Measurements from ENCODE around the gene B4GALT3. TPM values are rescaled to one million over a fixed set of nuclear protein-coding genes. Genes with fewer than 3 reads are reported as not detected.

B4GALT3 gene
- polyA plus RNA-seq, 1 donor, result 36.8 TPM

DNA sequence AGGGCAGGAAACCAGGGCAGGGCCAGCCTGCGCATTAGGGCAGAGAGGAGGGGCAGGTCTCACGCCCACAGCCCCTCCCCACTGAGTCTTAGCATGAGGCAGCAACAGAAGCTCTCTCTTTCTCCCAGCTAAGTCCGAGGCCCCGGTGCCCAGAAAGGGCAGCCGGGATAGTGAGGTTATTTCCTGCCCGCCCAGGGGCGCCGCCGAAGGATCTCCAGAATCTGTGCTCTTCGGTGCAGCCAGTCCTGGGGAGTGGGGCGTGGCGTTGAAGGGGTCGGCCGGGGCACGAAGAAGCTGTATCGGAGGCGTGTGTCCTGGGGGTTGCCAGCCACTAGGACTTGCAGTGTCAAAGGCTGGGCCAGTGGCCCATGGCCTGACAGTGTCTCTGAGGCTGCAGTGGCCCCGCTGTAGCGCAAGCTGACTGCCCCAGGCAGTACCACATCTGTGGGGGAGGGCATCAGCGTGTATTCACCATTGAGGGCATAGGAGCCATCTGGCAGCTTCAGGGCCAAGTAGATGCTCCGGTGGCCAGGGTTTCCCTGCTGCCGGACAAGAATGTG is 13.7 kb upstream of the B4GALT3 start:
- DNase-seq, result no peak

DNA sequence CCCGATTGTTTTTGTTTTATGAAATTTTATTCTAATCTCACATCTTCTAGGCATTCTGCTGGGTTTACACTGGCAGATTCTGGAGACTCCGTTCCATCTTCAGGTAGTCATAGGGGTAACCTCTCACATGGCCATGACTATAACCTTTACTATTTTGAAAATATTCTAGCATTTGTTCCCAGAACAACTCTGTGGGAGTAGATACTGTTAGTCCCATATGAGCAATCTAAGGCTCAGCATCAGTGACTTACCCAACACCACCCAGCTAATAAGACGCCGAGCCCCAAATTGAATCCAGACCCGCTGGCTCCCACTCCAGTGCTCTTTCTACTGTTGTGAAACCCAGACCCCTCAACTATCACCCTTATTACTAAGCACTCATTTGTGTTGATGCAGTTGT is 11.7 kb upstream of the B4GALT3 start:
- no peak for DNase-seq

DNA sequence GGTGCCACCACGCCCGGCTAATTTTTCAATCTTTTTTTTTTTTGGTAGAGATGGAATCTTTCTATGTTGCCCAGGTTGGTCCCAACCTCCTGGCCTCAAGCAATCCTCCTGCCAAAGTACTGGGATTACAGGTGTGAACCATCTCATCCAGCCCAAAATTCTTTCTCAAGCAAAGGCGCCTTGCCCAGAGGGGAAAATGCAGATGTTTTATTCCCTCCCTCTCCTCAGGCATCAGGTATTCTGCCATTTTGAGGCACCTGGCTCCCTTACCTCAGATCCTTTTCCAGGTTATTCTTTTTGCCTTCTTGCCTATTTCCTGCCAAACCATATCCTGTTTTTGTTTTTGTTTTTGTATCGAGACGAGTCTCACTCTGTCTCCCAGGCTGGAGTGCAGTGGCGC is 11.1 kb upstream of the B4GALT3 start:
- DNase-seq, result no peak

DNA sequence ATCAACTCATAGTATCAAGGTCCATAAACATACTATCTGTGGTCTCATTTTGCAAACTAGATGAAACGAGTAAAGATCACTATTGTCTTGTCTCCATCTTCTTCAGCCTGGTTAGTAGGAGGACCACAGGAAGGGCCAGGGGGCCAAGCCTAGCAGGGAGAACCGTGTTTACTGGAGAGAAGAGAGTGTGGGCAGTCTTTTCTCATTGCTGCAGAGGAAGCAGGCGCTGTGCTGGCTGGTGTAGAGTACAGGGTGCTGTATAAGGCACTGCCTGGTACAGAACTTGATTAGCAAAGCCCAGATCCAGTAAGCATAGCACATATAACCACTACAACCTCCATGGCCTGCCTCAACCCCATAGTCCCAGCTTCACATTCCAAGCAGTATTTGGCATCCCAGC is 10.0 kb upstream of the B4GALT3 start:
- no peak for DNase-seq

DNA sequence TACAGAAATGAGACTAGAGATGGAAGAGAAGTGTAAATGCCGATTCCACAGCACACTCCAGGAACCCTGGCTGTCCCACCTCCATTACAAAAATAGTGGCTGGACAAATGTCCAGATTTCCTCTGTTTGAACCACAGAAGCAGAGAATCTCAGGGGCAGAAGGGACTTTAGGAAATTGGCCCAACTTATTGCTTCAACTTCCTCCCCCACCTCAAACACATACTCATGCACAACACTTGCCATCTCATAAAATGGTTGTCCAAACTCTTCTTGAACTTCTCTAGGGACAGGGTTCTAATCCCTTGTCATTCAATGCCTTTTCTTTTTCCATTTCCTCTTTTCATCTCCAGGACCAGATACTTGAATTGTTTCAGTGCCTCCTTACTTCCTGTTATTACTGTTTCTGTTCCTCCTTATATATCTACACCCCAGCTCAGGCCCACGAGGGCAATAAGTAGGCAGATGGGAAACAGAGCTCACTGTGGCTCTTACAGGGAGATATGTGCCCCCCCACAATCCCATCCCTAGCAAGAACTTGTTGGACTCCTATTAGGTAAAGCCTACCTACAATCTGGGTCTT is 8.5 kb upstream of the B4GALT3 start:
- DNase-seq, result no peak

DNA sequence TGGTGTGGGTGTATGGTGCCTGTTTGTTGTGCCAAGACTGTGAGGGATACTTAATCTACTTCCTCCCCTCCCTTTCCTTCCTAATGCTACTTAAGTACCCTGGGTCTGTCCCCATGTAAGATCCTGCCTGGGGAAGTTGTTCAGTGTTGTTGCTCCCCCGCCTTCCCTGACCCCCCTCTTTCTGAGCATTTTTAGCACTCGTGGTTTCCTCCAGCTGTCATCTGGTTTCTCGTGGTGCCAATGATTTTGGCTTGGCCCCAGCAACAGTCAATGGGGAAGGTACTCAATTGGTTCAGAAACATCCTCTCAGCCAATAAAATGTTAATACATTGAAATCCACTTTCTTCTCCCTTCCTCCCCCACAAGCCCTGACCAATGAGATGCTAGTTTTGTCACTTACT is 8.0 kb upstream of the B4GALT3 start:
- peak; percentile 22 for DNase-seq

DNA sequence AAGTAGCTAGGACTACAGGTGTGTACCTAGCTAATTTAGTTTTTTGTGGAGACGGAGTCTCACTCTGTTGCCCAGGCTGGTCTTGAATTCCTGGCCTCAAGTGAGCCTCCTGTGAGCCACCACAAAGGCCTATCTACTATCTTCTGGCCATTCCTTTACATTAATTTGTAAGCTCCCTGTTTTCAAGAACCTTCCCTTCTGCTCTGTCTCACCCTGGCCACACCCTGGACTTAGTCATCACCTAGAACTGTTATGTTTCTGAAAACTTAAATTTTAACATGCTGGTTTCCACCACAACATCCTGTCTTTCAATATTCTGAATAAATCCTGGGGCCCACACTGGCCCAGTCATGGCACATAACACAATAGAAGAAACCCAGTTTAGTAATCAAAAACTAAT is 4.9 kb upstream of the B4GALT3 start:
- DNase-seq, result no peak

DNA sequence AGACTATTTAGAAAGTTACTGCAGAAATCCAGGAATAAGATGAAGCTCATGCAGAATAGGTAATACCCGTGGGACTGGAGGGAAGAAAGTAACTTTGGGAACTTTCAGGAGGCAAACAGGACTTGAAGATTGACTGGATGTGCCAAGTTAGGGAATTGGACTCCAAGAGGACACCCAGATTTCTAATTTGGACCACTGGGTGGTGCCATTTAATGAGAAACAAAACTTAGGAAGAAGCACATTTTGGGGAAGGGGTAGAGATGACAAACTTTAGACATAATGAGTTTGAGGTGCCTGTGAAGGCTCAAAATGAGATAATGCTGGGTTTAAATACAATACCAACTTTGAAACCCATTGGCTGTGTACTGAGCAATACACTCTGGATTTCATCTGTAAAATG is 3.3 kb upstream of the B4GALT3 start:
- DNase-seq, result no peak

DNA sequence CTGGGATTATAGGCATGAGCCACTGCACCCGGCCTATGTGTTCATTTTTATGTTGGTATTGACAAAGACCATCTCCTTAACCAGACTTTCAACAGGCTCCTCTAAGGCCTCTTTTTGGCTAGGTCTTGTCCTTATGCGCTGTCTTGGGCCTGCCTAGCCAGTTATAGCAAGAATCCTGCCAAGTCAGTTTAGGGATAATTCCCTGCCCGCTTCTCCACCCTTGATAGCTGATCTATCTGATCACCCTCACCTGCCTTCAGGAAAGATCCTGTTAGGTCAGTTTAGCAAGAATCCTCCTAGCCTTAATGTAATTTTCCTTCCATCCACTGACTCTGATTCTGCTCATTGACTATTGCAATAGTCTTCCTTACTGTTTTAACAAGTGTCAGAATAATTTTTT is 2.4 kb upstream of the B4GALT3 start:
- DNase-seq, result no peak

DNA sequence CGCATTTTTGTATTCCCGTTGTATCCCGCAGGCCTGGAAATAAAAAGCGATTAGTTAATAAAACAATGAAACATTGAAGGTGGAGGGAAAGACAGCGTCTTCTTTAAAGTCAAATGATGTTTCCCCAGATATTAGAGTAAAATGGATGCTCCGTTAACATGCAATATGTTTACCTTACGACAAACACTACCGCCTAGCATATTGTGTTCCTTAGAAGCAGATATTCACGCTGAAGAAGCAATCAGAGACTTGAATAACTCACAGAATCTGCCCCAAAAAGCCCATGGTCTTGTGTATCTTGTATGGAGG is 583 bp upstream of the B4GALT3 start:
- DNase-seq, result no peak

DNA sequence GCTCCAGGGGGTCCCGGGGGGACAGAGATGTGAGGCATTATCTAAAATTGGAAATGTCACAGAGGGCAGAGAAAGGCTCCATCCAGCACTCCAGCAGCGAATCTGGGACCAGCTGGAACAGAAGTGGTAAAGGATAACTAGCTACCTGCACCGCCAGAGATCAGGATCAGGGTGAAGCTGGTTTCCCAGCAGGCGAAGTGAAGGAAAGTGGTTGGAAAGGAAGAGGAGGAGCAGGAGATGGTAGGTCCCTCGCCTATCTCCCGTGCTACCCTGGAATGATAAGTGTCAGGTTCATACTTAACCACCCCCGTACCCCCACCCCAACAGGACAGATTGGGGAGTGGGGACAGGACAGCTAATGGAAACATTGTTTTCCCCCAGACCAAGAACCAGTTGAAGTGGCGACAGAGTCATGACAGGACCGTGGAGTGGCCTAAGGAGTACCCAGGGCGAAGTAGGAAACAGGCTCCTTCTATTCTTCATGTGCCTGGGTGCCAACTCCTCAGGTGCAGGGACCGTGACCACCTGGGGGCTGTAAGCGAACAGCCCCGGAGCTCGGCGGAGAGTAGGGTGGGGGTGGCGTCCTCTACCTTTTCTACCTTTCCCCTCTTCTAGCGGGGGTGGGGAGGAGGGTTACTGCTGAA is 717 bp downstream of the B4GALT3 start:
- DNase-seq, result no peak

DNA sequence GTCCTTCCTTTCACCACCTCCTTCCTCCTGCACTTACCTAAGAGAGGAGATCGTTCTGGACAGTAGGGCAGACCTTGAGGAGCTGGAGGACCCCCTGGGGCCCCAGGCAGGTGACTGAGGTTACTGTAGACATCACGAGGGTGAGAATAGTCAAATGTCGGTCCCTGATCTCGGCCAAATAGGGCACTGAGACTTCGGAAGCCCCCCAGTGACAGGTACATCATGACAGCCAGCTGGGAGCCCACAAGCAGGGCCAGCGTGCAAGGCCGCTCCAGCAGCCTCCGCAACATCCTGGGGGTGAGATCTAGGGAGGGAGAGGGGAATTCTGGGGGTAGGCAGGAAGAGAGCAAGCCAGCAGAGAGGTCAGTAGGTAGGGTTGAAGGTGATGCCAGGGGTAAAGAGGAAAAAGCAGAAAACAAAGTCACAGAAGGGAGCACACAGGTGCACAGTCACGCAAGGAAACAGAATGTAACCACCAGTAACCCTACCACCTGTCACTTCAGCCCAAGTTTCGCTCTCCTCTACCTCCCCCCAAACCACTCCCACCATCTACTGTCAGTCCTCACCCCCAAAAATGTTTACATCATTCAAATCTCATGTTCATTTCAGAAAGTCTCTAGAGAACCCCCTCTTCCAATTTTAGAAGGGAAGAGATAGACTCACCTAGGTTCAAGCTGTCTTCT is 1.4 kb downstream of the B4GALT3 start:
- DNase-seq, result no peak

DNA sequence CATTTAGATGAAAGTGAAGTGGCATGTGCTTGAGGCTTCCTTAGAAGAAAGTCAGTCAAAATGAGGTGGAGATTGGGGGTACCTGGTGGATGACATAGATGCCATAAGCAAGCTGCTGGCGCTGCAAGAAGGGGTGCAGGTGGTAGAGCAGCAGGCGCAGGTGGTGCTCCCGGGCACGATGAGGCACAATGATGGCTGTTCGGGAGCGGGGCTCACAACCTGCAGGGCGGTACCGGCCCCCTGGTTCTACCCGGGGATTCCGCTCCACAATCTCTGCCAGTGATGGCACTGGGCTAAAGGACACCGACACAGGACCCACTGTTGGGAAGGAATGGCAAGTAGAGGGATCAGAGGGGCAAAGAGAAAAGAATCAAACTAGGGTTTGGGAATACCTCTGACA is 2.4 kb downstream of the B4GALT3 start:
- DNase-seq, result no peak

DNA sequence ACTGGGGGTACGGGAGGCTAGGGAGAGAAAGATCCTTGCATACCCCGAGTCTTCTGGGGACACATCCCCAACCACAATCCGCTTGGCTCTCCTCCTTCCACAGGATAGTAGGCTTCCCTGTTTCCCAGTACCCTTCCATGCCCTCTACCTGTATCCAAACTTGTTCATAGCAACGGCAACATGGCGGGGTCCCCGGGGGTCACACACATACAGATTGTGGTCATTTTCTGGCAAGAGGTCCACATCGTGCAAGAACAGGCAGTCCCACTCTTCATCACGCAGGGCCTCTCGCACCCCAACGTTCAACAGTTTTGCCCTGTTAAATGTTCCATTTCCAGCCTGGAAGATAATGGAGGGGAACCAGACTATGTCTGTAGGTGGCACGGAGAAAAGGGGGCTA is 3.6 kb downstream of the B4GALT3 start:
- no peak for DNase-seq

DNA sequence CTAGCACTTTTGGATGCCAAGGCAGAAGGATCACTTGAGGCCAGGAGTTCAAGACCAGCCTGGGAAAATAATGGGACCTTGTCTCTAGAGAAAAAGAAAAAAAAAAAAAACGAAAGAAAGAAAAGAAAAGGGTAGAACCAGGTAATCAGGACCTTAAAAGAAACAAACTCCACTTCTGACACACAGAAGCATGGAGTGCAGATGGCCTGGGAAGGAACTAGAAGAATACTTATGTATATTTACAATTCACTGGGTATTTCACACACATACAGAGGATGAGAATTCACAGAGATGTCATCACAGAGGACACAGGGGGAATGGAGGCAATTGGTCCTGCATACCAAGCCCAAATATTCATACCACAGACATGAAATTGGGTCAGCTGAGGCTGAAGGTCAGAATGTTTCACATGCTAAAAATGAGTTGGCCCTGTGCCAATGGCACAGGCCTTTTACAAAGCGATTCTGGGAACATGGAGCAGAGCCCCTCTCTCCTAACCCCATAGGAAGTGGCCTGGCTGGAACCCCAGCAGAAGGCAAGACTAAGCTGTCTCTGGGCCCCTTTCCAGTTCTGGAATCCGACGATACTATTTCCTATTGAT is 4.4 kb downstream of the B4GALT3 start:
- DNase-seq, result no peak

DNA sequence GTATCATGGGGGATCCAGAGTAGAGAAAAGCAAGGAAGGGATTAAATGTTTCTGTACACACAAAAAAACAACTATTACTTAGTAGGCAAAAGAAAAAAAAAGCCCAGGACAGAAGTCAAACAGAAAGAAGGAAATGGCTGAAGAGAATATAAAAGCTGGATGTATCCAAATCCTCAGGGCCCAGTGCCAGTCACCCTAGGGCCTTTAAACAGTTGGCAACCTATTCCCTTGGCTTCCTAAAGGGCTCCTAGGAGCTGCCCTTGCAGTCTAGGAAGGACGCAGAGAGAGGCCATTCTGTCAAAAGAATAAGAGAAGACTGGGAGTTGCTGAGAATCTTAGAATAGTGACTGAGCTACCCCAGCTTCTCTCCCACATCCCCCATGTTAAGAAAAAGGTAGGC is 5.0 kb downstream of the B4GALT3 start:
- DNase-seq, result no peak

DNA sequence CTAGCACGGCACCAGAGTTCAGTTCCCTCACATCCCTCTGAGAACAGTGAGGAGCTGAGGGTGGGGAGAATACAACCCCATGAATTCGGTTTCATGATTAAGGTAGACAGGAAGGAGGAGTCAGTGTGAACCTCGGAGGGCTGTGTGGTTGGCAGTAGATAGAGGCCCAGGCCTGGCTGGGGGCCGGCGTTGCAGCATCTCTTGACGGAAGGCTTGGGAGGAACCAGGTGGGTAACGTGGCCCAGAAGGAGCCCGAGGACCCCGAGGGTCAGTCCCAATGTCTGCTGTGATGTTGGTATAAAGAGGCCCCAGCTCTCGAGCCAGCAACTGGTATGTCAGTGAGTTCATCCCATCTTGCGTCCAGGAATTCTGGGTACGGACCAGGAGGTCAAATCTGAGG is 5.6 kb downstream of the B4GALT3 start:
- DNase-seq, result no peak

DNA sequence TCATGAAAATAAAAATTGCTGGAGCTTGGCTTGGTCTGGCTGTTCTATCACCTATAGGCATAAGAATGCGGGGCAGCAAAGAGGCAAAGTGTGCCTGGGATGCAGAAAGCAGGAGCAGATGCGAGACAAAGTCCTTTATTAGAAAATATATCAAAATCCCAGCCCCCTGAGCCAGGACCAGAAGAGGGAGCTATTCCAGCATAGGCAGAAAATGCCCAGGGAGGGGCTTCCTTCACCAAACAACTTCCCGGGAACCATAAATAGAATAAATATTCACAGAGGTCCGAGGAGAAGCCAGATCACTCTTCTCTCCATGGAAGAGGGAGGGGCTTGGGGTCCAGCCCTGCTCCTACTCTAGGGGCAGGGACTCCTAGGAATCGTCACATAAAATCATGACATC is 6.1 kb downstream of the B4GALT3 start:
- DNase-seq, result no peak

DNA sequence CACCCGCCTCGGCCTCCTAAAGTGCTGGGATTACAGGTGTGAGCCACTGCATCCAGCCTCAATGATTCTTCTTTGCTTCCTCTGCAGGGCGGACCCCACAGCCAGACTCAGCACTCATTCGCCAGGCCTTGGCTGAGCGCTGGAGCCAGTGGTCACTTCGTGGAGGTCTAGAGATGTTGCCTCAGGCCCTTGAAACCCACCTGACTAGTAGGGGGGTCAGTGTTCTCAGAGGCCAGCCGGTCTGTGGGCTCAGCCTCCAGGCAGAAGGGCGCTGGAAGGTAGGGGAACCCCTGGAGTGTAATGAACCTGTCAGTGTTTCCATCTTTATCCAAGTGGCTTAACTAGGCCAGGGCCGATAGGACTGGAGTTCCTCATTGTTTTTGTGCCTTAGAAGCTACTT is 8.4 kb downstream of the B4GALT3 start:
- no peak for DNase-seq

DNA sequence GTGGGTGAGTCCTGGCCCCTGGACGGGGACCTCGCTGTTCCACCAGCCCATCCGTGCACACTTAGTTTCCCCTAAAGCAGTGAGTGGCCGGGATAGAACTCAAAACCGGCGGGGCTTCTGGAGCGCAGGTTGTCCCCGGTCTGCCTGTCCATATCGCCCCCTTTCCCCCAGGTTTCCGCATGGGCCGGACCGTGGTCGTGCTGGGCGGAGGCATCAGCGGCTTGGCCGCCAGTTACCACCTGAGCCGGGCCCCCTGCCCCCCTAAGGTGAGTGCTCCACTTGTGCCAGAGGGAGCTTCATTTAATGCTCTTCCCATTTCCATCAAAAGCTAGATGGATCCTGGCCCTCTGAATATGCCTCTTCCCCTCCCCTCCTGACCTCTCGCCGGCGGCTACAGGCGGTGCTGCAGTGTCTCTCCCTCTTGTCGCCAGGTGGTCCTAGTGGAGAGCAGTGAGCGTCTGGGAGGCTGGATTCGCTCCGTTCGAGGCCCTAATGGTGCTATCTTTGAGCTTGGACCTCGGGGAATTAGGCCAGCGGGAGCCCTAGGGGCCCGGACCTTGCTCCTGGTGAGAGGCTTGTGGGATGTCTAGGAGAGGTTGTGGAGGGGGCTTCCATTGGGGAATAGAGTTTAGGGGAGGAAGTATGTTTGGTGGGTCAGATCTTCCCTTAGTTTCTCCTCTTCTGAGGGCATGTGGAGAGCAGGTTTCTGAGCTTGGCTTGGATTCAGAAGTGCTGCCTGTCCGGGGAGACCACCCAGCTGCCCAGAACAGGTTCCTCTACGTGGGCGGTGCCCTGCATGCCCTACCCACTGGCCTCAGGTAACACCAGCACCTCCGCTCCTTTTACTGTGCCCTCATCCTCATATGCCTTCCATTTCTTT is 10.4 kb downstream of the B4GALT3 start:
- DNase-seq, result no peak

DNA sequence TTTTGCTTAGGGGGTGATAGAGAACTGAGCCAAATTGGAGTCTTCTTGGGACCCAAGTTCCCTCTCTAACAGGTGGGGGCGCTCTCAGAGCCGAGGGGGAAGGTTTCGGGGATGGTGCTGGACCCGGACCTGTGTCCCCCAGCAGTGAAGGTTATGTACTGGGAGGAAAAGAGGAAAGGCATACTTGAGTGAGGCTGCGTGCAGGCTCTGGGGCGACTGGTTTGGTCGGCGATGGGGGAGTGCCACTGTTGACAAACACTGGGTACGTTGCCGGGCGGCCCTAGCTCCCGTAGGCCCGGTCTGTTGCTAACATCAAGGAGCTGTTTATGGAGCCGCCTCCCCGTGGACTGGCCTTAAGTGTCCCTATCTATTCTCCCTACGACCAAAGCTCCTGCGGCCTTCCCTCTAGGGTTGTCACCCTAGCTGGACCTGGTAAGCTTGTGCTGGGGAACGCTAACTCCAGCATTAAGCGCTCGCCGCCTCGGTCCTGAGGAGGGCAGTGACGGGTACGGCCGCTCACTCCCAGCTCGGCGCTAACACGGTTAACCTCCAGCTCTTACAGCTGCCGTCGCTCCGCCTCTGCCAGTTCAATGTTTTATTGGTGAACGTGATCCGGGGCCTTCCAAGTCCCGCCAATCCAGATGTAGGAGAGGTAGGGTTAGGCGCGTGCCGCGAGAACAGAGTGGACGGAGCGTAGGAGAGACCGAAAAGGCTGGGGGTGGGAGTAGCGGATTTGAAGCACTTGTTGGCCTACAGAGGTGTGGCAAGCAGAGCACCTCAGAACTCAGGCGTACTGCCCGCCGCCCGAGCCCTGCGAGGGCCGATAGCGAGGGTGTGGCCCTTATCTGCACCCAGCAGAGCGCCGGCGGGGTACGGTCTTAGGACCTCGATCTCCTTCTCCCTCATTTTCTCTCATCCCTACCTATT is 11.3 kb downstream of the B4GALT3 start, which contains the start of gene PPOX:
TSS of gene PPOX (plus strand) at position 685 of the 927 bp plus-strand sequence. CDS start 422 bp downstream, outside the sequence.
- peak; percentile 97 for DNase-seq
